Measurements from ENCODE around the gene COA8.
"Not testable (repeated sequence)": the region's sequence is repeated elsewhere in the genome, so short reads cannot be mapped to it uniquely, and the experiment has no call there.

- TF ChIP-seq CTCF, POLR2AphosphoS5, EP300, POLR2A (IDR thresholded peaks at IDR 0.05): not testable (repeated sequence)
These were observed 37.1 kb upstream of the COA8 start for GRCh38 chr14:103525430-103526246.

Data from sigmoid colon (tissue), 4 donors.